Hematopoietic multipotent progenitor cell treated with erythropoietin and hydrocortisone succinate and interleukin-3 and kit ligand, for 4 days (in vitro differentiated cells): ENCODE results near the gene BEST2.

Experiments used
- DNase-seq: peaks from one replicate; pipeline ENCODE4 v3.0.0-alpha.2; 2015

The BEST2 gene

GRCh38 chr19:12731337-12731736 lies 20.3 kb upstream of the BEST2 start:
- no peak for DNase-seq

- peak; percentile 91 for DNase-seq
Observed at GRCh38 chr19:12733369-12734214, 18.0 kb upstream of the BEST2 start.

GRCh38 chr19:12736995-12737834 lies 14.4 kb upstream of the BEST2 start, which contains the start of gene GET3:
GET3 (plus strand) TSS chr19:12737497; CDS start chr19:12737506, 9 bp downstream.
- peak; percentile 99 for DNase-seq

- DNase-seq, result no peak
Observed at GRCh38 chr19:12737835-12738351, 13.7 kb upstream of the BEST2 start.

GRCh38 chr19:12745166-12745897 lies 6.3 kb upstream of the BEST2 start:
- DNase-seq, result no peak

GRCh38 chr19:12748489-12748888 lies 3.1 kb upstream of the BEST2 start:
- no peak for DNase-seq

GRCh38 chr19:12749938-12750521 lies 1.6 kb upstream of the BEST2 start:
- no peak for DNase-seq

- no peak for DNase-seq
Observed at GRCh38 chr19:12750851-12751250, 740 bp upstream of the BEST2 start.

- no peak for DNase-seq
Observed at GRCh38 chr19:12752056-12752781, 628 bp downstream of the BEST2 start.

- no peak for DNase-seq
Observed at GRCh38 chr19:12754465-12755196, 3.0 kb downstream of the BEST2 start.

- no peak for DNase-seq
Observed at GRCh38 chr19:12756150-12756883, 4.7 kb downstream of the BEST2 start.

- DNase-seq, result peak; percentile 81
Observed at GRCh38 chr19:12757544-12758274, 6.1 kb downstream of the BEST2 start.

GRCh38 chr19:12759686-12760085 lies 8.1 kb downstream of the BEST2 start:
- no peak for DNase-seq

- no peak for DNase-seq
Observed at GRCh38 chr19:12763100-12763499, 11.5 kb downstream of the BEST2 start.

GRCh38 chr19:12764698-12765097 lies 13.1 kb downstream of the BEST2 start:
- DNase-seq, result no peak

GRCh38 chr19:12766051-12766521 lies 14.5 kb downstream of the BEST2 start:
- DNase-seq, result no peak

- DNase-seq, result no peak
Observed at GRCh38 chr19:12767150-12767549, 15.6 kb downstream of the BEST2 start.

GRCh38 chr19:12767666-12768065 lies 16.1 kb downstream of the BEST2 start:
- no peak for DNase-seq

- peak; percentile 58 for DNase-seq
Observed at GRCh38 chr19:12769689-12770088, 18.1 kb downstream of the BEST2 start.
